GM12878 (cell line): ENCODE results near the gene FBXO21. TPM values are rescaled to one million over a fixed set of nuclear protein-coding genes. Genes with fewer than 3 reads are reported as not detected.

ENCODE experiments used
- ATAC-seq: fragments of 200-7000 bp; cut with Tn5 transposase; 3 replicates; pipeline ENCODE4 v1.9.1; 2020; ENCODE audit warnings: mild to moderate bottlenecking, moderate library complexity
- BruUV-seq: library from RNA; stranded (reverse); fragments of 400-500 nt; replicated peaks from 2 replicates; lab custom pipeline; 2021; lab: Mats Ljungman, UMichigan
- CTCF ChIA-PET: fragments of 300-600 bp; sonication (Branson Sonifier 250); formaldehyde crosslinking; extraction: SDS; loops from one replicate; lab custom pipeline; 2021; ENCODE audit warnings: inconsistent platforms; lab: Yijun Ruan, JAX
- POLR2A ChIA-PET: fragments of 350-600 bp; formaldehyde crosslinking; extraction: SDS; loops from one replicate; lab custom pipeline; 2021; ENCODE audit warnings: inconsistent platforms; lab: Charles Lee
- RAD21 ChIA-PET: fragments of 300-600 bp; sonication (Branson Sonifier 250); formaldehyde crosslinking; loops from one replicate; lab custom pipeline; 2023; ENCODE audit warnings: antibody characterized with exemption; ENCODE audit not compliant: unreplicated experiment; lab: Charles Lee
- SMC1A ChIA-PET: fragments of 300-600 bp; sonication (Branson Sonifier 250); formaldehyde crosslinking; loops from one replicate; lab custom pipeline; 2023; ENCODE audit not compliant: unreplicated experiment, uncharacterized antibody; lab: Charles Lee
- DNase-seq: peaks from one replicate; pipeline ENCODE4 v3.0.0-alpha.2; 2011; ENCODE audit warnings: low read depth, low spot score
- FAIRE-seq: peaks from 3 replicates; lab custom pipeline; 2011; peaks lifted over from hg19 to GRCh38; lab: Jason Lieb, UNC
- H2AFZ ChIP-seq: 2 replicates; pipeline ENCODE4 v1.6.0; 2011; ENCODE audit warnings: low read depth, low read length, control low read depth; ENCODE audit not compliant: control insufficient read depth
- H3K27ac ChIP-seq: 2 replicates; pipeline ENCODE4 v1.5.1; 2011; ENCODE audit warnings: control low read depth; ENCODE audit not compliant: control insufficient read depth, insufficient read depth
- H3K27me3 ChIP-seq, 2 experiments: replicated peaks in 1 of 2; 2 replicates each; pipeline versions ENCODE4 v1.6.0 to v1.6.1; 2011; ENCODE audit warnings: low read length in 1 of 2; ENCODE audit not compliant: control insufficient read depth in 2 of 2, insufficient read depth in 2 of 2
- H3K36me3 ChIP-seq, 2 experiments: 2 replicates each; pipeline ENCODE4 v1.5.1; 2011; ENCODE audit warnings: low read length in 1 of 2; ENCODE audit not compliant: control insufficient read depth in 2 of 2, insufficient read depth in 2 of 2
- H3K4me1 ChIP-seq: 2 replicates; pipeline ENCODE4 v1.6.1; 2011; ENCODE audit warnings: mild to moderate bottlenecking, low read length, moderate library complexity, mixed read lengths; ENCODE audit not compliant: control insufficient read depth, insufficient read depth
- H3K4me2 ChIP-seq: 2 replicates; pipeline ENCODE4 v1.6.0; 2011; ENCODE audit warnings: control low read depth; ENCODE audit not compliant: control insufficient read depth, insufficient read depth
- H3K4me3 ChIP-seq: fragments of 200-600 bp; sonication (generic); 2 replicates; pipeline ENCODE4 v1.5.1; 2016
- H3K79me2 ChIP-seq: 2 replicates; pipeline ENCODE4 v1.6.0; 2011; ENCODE audit warnings: low read length; ENCODE audit not compliant: control insufficient read depth, insufficient read depth
- H3K9ac ChIP-seq: 2 replicates; pipeline ENCODE4 v1.8.0; 2011; ENCODE audit warnings: low read length, control low read depth, mixed read lengths; ENCODE audit not compliant: control insufficient read depth, insufficient read depth
- H3K9me3 ChIP-seq: replicated peaks from 3 replicates; pipeline ENCODE4 v1.5.1; 2011; ENCODE audit warnings: mild to moderate bottlenecking, low read length; ENCODE audit not compliant: control insufficient read depth, insufficient read depth
- H4K20me1 ChIP-seq: 2 replicates; pipeline ENCODE4 v1.6.0; 2011; ENCODE audit not compliant: control insufficient read depth, insufficient read depth
- BMI1 ChIP-seq: fragments of 450-650 bp; IDR thresholded peaks from 2 replicates; pipeline ENCODE4 v1.6.1; 2016; ENCODE audit warnings: mild to moderate bottlenecking, moderate library complexity, borderline replicate concordance
- E4F1 ChIP-seq: fragments of 450-650 bp; IDR thresholded peaks from 2 replicates; pipeline ENCODE4 v1.6.1; 2018; ENCODE audit warnings: borderline replicate concordance, mild to moderate bottlenecking; ENCODE audit not compliant: partially characterized antibody
- ESRRA ChIP-seq: IDR thresholded peaks from 2 replicates; pipeline ENCODE4 v1.6.1; 2012; ENCODE audit warnings: mild to moderate bottlenecking, low read length, improper control_type of control experiment
- HDAC2 ChIP-seq: fragments of 200-600 bp; sonication (generic); IDR thresholded peaks from 2 replicates; pipeline ENCODE4 v1.6.1; 2017
- NFXL1 ChIP-seq: fragments of 450-650 bp; IDR thresholded peaks from 2 replicates; pipeline ENCODE4 v1.6.1; 2017; ENCODE audit warnings: antibody characterized with exemption, mild to moderate bottlenecking, borderline replicate concordance
- NRF1 ChIP-seq: conservative IDR thresholded peaks from 2 replicates; pipeline ENCODE4 v1.6.1; 2011; ENCODE audit warnings: mild to moderate bottlenecking, low read depth, low read length, improper control_type of control experiment
- PAX8 ChIP-seq: fragments of 450-650 bp; IDR thresholded peaks from 2 replicates; pipeline ENCODE4 v1.6.1; 2017; ENCODE audit warnings: mild to moderate bottlenecking, moderate library complexity
- RBBP5 ChIP-seq: fragments of 200-600 bp; sonication (generic); conservative IDR thresholded peaks from 2 replicates; pipeline ENCODE4 v1.6.1; 2016
- SIX5 ChIP-seq: IDR thresholded peaks from 2 replicates; pipeline ENCODE4 v1.6.1; 2011; ENCODE audit warnings: mild to moderate bottlenecking, low read depth, low read length, moderate library complexity; ENCODE audit not compliant: severe bottlenecking
- WGBS: methylation state at CpG from one replicate; pipeline ENCODE4 v1.1.6; 2016; ENCODE audit warnings: low lambda C conversion rate; ENCODE audit not compliant: insufficient replicate concordance, insufficient coverage; ENCODE audit errors: missing lambda C conversion rate; 5-methylcytosine and 5-hydroxymethylcytosine counted together
- in situ Hi-C: fragments of 300-500 bp; cut with MboI; formaldehyde crosslinking; loops from 9 replicates; pipeline ENCODE4 v1.14.3; 2018; ENCODE audit warnings: mixed read lengths
- intact Hi-C: fragments of 100-400 bp; cut with micrococcal nuclease; formaldehyde crosslinking; loops from one replicate; pipeline ENCODE4 v1.14.2; 2022; ENCODE audit not compliant: unreplicated experiment
- polyA plus RNA-seq, 11 experiments: library from polyadenylated mRNA; depleted of rRNA in 4 of 11; unstranded in 6 of 11; stranded (reverse) in 5 of 11; fragments of >200 nt; fragmentation: Nextera tagmentation in 4 of 11; fragmentation: Illumina TruSeq in 1 of 11; extraction: Ambion mirVana in 4 of 11; extraction: Trizol in 1 of 11; gene quantifications; 1 replicate in 1 of 11; 2 replicates in 10 of 11; pipeline versions ENCODE4 v1.2.1 to v1.2.3, GENCODE V29; 2011 to 2016; ENCODE audit warnings: inconsistent platforms in 2 of 11, missing spikeins in 2 of 11, low read depth in 1 of 11
- total RNA-seq, 4 experiments: library from RNA; depleted of rRNA in 3 of 4; stranded (reverse); fragments of >200 nt in 3 of 4; fragmentation: Illumina TruSeq in 1 of 4; extraction: Trizol in 1 of 4; gene quantifications; 2 replicates each; pipeline versions ENCODE4 v1.2.1 to v1.2.3, GENCODE V29; 2013 to 2021
- TF ChIP-seq, protein P1 (sequence below): fragments of 450-650 bp; formaldehyde crosslinking; IDR thresholded peaks from 2 replicates; pipeline ENCODE4 v1.5.0; 2022; ENCODE audit warnings: mild to moderate bottlenecking, missing genetic modification characterization
- TF ChIP-seq, protein P2 (sequence below): IDR thresholded peaks from 2 replicates; pipeline ENCODE4 v1.6.1; 2011; ENCODE audit warnings: low read depth, mild to moderate bottlenecking, low read length, moderate library complexity, borderline replicate concordance; ENCODE audit errors: extremely low read depth
- TF ChIP-seq, protein P3 (sequence below): fragments of 150-350 bp; IDR thresholded peaks from 2 replicates; pipeline ENCODE4 v1.6.1; 2016; ENCODE audit warnings: low read depth, low read length

The FBXO21 gene
- total and polyA plus RNA-seq, 10 of the 15 experiments (the other 5 are each of a cell fraction or from before 2014, with no cell fraction given), result 5.5 to 32.6 (median 18.9) TPM

- POLR2A ChIA-PET, result interaction anchor here (1.0 kb wide), 1 partner anchor 16 kb away, joined by 3 read pairs; no protein-coding TSS in a partner anchor
- H3K79me2 ChIP-seq, result no peaks in the 10 kb centered on the region
- H3K27me3 ChIP-seq, result peaks cover 0 to 2% of the 10 kb centered on the region in 2 experiments; a peak in 1 of 4 replicates
- H3K27ac ChIP-seq, result no peak overlapping the region
- FAIRE-seq (no peak), ATAC-seq (no peak), DNase-seq (no peak)
- H2AFZ ChIP-seq, result no peak overlapping the region
- no peak overlapping the region for H3K9ac ChIP-seq
- in situ Hi-C loops (no loop called here), intact Hi-C loops (loop anchor here (10.0 kb wide), 1 partner anchor 147 kb away; the partner anchor contains the start of gene NOS1)
- no peaks in the 10 kb centered on the region for H3K36me3 ChIP-seq
- H3K9me3 ChIP-seq, result no peaks in the 10 kb centered on the region
- no peaks in the 10 kb centered on the region for H4K20me1 ChIP-seq
- no peaks in the 10 kb centered on the region; the same call in 1 of the 2 replicates for H3K4me1 ChIP-seq
- H3K4me2 ChIP-seq, result no peak overlapping the region
- no peak overlapping the region for H3K4me3 ChIP-seq
- SMC1A ChIA-PET, result no interaction called here
- RAD21 ChIA-PET, result no interaction called here
- CTCF ChIA-PET, result interaction anchor here (1.2 kb wide), 1 partner anchor 14 kb away, joined by 3 read pairs; no protein-coding TSS in a partner anchor
- 43% methylated on average over 6 of the region's 7 CpGs for WGBS
- no TSS peak for BruUV-seq
- TF ChIP-seq, protein P1, sequence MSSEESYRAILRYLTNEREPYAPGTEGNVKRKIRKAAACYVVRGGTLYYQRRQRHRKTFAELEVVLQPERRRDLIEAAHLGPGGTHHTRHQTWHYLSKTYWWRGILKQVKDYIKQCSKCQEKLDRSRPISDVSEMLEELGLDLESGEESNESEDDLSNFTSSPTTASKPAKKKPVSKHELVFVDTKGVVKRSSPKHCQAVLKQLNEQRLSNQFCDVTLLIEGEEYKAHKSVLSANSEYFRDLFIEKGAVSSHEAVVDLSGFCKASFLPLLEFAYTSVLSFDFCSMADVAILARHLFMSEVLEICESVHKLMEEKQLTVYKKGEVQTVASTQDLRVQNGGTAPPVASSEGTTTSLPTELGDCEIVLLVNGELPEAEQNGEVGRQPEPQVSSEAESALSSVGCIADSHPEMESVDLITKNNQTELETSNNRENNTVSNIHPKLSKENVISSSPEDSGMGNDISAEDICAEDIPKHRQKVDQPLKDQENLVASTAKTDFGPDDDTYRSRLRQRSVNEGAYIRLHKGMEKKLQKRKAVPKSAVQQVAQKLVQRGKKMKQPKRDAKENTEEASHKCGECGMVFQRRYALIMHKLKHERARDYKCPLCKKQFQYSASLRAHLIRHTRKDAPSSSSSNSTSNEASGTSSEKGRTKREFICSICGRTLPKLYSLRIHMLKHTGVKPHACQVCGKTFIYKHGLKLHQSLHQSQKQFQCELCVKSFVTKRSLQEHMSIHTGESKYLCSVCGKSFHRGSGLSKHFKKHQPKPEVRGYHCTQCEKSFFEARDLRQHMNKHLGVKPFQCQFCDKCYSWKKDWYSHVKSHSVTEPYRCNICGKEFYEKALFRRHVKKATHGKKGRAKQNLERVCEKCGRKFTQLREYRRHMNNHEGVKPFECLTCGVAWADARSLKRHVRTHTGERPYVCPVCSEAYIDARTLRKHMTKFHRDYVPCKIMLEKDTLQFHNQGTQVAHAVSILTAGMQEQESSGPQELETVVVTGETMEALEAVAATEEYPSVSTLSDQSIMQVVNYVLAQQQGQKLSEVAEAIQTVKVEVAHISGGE, result no peak
- TF ChIP-seq, protein P2, sequence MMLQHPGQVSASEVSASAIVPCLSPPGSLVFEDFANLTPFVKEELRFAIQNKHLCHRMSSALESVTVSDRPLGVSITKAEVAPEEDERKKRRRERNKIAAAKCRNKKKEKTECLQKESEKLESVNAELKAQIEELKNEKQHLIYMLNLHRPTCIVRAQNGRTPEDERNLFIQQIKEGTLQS, result no peak
- TF ChIP-seq PAX8 (no peak), NFXL1 (no peak), ESRRA (no peak), RBBP5 (no peak), BMI1 (no peak), E4F1 (no peak), HDAC2 (no peak), NRF1 (no peak), SIX5 (no peak)
- TF ChIP-seq, protein P3, sequence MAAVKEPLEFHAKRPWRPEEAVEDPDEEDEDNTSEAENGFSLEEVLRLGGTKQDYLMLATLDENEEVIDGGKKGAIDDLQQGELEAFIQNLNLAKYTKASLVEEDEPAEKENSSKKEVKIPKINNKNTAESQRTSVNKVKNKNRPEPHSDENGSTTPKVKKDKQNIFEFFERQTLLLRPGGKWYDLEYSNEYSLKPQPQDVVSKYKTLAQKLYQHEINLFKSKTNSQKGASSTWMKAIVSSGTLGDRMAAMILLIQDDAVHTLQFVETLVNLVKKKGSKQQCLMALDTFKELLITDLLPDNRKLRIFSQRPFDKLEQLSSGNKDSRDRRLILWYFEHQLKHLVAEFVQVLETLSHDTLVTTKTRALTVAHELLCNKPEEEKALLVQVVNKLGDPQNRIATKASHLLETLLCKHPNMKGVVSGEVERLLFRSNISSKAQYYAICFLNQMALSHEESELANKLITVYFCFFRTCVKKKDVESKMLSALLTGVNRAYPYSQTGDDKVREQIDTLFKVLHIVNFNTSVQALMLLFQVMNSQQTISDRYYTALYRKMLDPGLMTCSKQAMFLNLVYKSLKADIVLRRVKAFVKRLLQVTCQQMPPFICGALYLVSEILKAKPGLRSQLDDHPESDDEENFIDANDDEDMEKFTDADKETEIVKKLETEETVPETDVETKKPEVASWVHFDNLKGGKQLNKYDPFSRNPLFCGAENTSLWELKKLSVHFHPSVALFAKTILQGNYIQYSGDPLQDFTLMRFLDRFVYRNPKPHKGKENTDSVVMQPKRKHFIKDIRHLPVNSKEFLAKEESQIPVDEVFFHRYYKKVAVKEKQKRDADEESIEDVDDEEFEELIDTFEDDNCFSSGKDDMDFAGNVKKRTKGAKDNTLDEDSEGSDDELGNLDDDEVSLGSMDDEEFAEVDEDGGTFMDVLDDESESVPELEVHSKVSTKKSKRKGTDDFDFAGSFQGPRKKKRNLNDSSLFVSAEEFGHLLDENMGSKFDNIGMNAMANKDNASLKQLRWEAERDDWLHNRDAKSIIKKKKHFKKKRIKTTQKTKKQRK, result no peak
Measured at GRCh38 chr12:117218149-117218548, 27.9 kb upstream of the FBXO21 start.
